Fibroblast of villous mesenchyme (primary cell): ENCODE measurements around the gene NR2F2. TPM values are rescaled to one million over a fixed set of nuclear protein-coding genes. Genes with fewer than 3 reads are reported as not detected.

Experiments used
- DNase-seq: peaks from one replicate; pipeline ENCODE4 v3.0.0-alpha.2; 2010; ENCODE audit warnings: low read depth
- H3K4me3 ChIP-seq: 2 replicates; pipeline ENCODE4 v1.5.1; 2011; ENCODE audit warnings: low read depth, mild to moderate bottlenecking, low read length
- CTCF ChIP-seq: IDR thresholded peaks from 2 replicates; pipeline ENCODE4 v1.5.1; 2012; ENCODE audit warnings: low read depth, mild to moderate bottlenecking, low read length; ENCODE audit not compliant: insufficient read depth
- total RNA-seq: library from RNA; depleted of rRNA; stranded (reverse); fragments of >200 nt; gene quantifications from 2 replicates; pipeline ENCODE4 v1.2.3, GENCODE V29; 2012

Gene NR2F2
- total RNA-seq, 1 donor = 96.3 TPM

GRCh38 chr15:96306321-96306720, 24.2 kb upstream of the NR2F2 start:
- TF ChIP-seq CTCF = no peak
- no peak overlapping the region for H3K4me3 ChIP-seq
- no peak for DNase-seq

- no peak for DNase-seq
- no peak for TF ChIP-seq CTCF
- no peak overlapping the region for H3K4me3 ChIP-seq
These were observed 22.6 kb upstream of the NR2F2 start for GRCh38 chr15:96307856-96308394.

- peak; percentile 67 for DNase-seq
- H3K4me3 ChIP-seq = no peak overlapping the region
- TF ChIP-seq CTCF = no peak
These were observed 21.3 kb upstream of the NR2F2 start for GRCh38 chr15:96309143-96309660.

GRCh38 chr15:96311256-96311955, 19.1 kb upstream of the NR2F2 start:
- no peak overlapping the region for H3K4me3 ChIP-seq
- DNase-seq = no peak
- no peak for TF ChIP-seq CTCF

- no peak for DNase-seq
- no peak overlapping the region for H3K4me3 ChIP-seq
- TF ChIP-seq CTCF = no peak
These were observed 18.6 kb upstream of the NR2F2 start for GRCh38 chr15:96311956-96312294.

- no peak for TF ChIP-seq CTCF
- no peak for DNase-seq
- H3K4me3 ChIP-seq = no peak overlapping the region
These were observed 17.7 kb upstream of the NR2F2 start for GRCh38 chr15:96312641-96313335.

- H3K4me3 ChIP-seq = no peak overlapping the region
- no peak for DNase-seq
- TF ChIP-seq CTCF = no peak
These were observed 16.0 kb upstream of the NR2F2 start for GRCh38 chr15:96314518-96314917.
